Fibroblast of villous mesenchyme (primary cell): ENCODE results near the gene COL27A1. TPM values are rescaled to one million over a fixed set of nuclear protein-coding genes. Genes with fewer than 3 reads are reported as not detected.
"Not testable (repeated sequence)": the region's sequence is repeated elsewhere in the genome, so short reads cannot be mapped to it uniquely, and the experiment has no call there.

Experiments used
- DNase-seq: peaks from one replicate; pipeline ENCODE4 v3.0.0-alpha.2; 2010; ENCODE audit warnings: low read depth
- H3K4me3 ChIP-seq: 2 replicates; pipeline ENCODE4 v1.5.1; 2011; ENCODE audit warnings: low read depth, mild to moderate bottlenecking, low read length
- total RNA-seq: library from RNA; depleted of rRNA; stranded (reverse); fragments of >200 nt; gene quantifications from 2 replicates; pipeline ENCODE4 v1.2.3, GENCODE V29; 2012
- TF ChIP-seq, protein P1 (sequence below): IDR thresholded peaks from 2 replicates; pipeline ENCODE4 v1.5.1; 2012; ENCODE audit warnings: low read depth, mild to moderate bottlenecking, low read length; ENCODE audit not compliant: insufficient read depth

Gene COL27A1
- total RNA-seq, 1 donor = 23.3 TPM

DNA sequence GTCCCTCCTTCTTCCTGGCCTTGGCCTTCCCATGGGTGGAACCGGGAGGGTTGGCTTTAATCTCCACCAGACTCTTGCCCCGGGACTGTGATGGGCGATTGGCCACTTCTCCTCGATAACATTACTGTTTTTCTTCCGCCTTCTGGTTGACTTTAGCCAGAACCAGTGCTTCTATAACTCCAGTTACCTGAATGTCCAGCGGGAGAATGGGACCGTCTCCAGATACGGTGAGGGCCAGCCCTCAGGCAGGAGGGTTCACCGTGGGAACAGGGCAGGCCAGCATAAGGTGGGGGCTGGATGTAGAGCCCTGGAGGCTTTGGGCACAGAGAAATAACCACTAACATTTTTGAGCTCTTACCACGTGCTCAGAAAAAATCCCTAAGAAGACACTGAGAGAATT, 175.3 kb downstream of the COL27A1 start:
- no peak overlapping the region for H3K4me3 ChIP-seq
- no peak for DNase-seq
- TF ChIP-seq, protein P1, sequence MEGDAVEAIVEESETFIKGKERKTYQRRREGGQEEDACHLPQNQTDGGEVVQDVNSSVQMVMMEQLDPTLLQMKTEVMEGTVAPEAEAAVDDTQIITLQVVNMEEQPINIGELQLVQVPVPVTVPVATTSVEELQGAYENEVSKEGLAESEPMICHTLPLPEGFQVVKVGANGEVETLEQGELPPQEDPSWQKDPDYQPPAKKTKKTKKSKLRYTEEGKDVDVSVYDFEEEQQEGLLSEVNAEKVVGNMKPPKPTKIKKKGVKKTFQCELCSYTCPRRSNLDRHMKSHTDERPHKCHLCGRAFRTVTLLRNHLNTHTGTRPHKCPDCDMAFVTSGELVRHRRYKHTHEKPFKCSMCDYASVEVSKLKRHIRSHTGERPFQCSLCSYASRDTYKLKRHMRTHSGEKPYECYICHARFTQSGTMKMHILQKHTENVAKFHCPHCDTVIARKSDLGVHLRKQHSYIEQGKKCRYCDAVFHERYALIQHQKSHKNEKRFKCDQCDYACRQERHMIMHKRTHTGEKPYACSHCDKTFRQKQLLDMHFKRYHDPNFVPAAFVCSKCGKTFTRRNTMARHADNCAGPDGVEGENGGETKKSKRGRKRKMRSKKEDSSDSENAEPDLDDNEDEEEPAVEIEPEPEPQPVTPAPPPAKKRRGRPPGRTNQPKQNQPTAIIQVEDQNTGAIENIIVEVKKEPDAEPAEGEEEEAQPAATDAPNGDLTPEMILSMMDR = no peak

DNA sequence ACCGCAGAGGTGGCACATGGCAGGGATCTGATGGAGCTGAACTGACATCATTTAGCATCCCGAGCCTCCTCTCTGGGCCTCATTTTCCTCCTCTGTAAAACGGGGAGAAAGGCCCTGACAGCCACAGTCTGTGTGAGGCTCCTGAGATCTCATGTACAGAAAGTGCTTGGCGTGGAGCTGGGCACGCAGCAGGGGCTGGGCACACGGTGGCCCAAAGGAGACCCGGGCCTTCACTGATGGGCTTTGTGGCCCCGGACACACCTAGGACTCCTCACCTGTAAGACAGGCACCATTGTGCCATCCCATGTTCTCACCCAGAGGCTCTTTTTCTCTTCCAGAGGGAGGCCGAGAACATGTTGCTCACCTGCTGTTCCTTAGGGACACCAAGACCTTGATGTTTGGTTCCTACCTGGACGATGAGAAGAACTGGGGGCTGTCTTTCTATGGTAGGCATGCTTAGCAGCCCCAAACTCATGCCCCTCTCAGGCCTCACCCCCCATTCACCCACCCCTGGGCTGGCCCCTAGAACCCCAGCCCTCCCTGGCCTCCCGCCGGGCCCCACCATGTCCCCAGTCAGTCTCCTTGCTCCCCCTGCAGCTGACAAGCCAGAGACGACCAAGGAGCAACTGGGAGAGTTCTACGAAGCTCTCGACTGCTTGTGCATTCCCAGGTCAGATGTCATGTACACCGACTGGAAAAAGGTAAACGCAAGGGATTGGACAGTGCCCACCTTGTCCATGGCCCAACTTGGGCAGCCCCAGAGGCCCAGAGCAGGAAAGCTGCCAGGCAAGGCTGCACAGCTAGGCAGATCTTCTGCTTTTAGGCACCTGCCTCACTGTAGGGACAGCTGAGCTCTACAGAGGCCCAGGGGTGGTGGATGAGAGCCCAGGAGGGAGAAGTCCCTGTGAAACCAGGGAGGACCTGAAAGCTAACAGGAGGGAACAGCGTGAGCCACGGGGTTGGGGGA, 176.2 kb downstream of the COL27A1 start:
- H3K4me3 ChIP-seq, DNase-seq: not testable (repeated sequence)

DNA sequence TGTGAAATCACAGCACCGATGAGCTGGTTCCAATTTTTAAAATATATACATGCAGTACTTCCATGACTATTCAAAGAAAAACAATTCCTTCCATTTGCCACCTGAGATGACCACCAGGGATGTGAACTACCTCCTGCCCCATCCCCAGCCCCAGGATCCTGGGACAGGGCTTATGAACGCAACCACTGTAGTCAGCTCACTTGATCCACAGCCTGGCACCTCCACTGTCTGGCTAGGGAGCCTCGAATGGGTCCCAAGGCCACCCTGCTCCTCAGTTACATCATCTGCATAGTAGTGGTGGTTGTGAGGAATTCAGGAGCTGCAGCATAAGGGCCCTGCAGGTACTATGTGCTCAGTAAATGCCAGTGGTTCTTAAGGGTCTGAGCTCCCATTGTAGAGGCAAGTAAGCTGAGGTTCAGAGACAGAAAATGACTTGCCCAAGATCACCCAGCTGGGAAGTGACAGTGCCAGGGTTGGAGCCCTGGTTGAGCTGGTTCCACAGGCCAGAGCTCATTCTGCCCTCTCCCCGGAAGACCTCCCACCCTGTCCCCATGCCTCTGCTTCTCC, 177.2 kb downstream of the COL27A1 start:
- not testable (repeated sequence) for DNase-seq, H3K4me3 ChIP-seq

DNA sequence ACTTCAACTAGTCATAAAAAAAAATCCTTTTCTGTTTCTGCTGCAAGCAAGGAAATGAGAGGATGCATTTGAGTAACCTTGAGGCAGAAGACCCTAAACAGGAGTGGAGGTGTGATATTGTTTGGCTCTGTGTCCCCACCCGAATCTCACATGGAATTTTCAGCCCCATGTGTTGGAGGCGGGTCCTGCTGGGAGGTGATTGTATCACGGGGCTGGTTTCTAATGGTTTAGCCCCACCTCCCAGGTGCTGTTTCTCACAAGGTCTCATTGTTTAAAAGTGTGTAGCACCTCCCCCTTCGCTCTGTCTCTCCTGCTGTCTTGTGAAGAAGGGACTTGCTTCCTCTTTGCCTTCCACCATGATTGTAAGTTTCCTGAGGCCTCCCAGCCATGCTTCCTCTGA, 178.4 kb downstream of the COL27A1 start:
- H3K4me3 ChIP-seq, DNase-seq: not testable (repeated sequence)

DNA sequence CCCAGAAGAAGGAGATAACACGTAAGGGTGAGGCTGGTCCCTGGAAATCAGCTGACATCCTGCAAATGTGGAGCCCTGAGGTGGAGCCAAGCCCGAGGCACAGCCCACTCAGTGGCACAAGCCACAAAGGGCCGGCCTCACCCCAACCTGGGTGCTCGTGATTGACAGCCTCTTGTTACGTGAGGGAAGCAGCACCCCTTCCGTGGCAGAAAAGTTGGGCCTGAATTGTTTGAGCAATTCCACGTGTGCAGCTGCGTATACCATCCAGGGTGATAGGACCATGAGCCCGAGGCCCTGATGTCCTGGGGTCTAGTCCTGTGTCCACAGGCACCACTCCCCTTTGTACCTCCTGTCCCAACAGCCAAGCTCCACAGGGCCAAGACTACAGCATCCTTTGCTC, 179.2 kb downstream of the COL27A1 start:
- TF ChIP-seq, protein P1 = no peak
- H3K4me3 ChIP-seq = no peak overlapping the region
- no peak for DNase-seq

DNA sequence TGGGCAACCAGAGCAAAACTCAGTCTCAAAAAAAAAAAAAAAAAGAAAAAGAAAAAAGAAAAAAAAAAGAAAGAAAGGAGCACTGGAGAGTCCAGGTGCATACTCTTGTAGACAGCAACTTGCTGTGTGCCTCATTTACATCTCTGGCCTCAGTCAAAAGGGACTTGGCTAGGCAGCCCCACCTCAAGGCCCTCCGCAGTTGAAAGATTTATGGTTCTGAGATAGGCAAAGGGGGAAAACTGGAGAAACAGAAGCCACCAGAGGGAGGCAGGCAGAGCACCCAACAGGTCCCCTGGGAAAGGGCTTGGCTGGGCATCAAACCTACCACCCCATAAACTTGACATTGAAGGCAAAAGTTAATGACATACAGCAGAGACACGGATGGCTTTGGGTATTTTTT, 180.4 kb downstream of the COL27A1 start:
- no peak overlapping the region for H3K4me3 ChIP-seq
- TF ChIP-seq, protein P1 = no peak
- DNase-seq = no peak

DNA sequence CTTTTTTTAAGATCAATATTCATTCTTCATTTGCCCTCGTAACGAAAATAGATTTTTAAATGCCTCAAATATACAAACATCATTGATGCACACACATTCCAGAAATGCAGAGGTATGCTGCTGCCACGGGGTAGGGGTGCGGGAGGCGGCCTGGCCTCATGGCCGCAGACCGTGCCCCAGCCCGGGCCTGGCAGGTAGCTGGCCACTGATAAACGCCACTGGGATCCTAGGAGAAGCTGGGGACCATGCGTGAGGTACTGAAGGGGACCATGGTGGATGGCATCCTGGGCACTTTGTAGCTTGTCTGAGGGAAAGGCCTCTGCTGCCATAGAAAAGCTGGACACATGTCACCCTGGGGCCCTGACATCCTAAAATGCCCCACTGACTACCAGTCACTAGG, 180.8 kb downstream of the COL27A1 start:
- no peak for DNase-seq
- TF ChIP-seq, protein P1 = no peak
- H3K4me3 ChIP-seq = no peak overlapping the region

DNA sequence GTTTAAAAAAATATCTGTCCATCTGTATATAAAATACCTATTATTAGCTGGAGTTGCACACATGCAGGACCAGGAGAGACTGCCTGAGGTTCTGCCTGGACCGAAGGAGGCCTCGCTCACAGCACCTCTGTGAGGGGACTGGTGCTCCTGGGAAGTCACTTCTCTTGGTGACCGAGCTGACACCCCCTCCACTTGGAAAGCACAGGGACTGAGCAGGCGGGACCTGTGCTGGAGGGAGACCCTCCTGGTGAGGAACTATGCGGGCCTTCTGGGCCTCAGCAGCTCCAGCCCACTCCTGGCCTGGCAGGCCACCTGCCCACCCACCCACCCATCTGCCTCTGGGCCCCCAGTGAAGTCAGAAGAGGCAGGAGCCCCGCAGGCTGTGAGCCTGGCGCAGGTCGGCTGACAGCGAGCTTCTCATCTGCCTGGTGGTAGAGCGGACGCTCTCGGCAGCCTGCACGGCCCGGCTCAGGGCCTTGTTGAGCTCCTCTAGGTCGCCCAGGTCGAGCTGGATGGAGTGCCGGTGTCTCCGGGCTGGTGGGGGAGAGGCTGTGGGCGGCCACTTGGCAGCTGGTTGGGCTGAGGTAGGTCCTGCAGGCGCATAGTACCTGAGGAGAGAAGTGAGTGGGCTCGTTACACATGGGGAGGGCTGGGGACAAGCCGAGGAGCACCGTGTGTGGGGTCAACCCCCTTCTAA, 181.5 kb downstream of the COL27A1 start:
- no peak for DNase-seq
- no peak overlapping the region for H3K4me3 ChIP-seq
- TF ChIP-seq, protein P1 = no peak
